Omental fat pad (tissue), 4 donors: ENCODE results near the gene ETNK2. TPM values are rescaled to one million over a fixed set of nuclear protein-coding genes. Genes with fewer than 3 reads are reported as not detected.
A peak's percentile ranks its signal among the peaks of the same experiment; 100 is the strongest.
"Not testable (repeated sequence)": the region's sequence is repeated elsewhere in the genome, so short reads cannot be mapped to it uniquely, and the experiment has no call there.

ENCODE experiments used
- ATAC-seq: fragments of 150-250 bp; one replicate; pipeline ENCODE4 v1.9.1; 2016; ENCODE audit warnings: mild to moderate bottlenecking, moderate library complexity; ENCODE audit not compliant: low FRiP score
- DNase-seq: peaks from one replicate; pipeline ENCODE4 v3.0.0-alpha.2; 2019; ENCODE audit warnings: low spot score
- total RNA-seq, 4 donors: library from RNA; depleted of rRNA; stranded (reverse); fragments of >200 nt; gene quantifications; one replicate each; pipeline ENCODE4 v1.1.0, GENCODE V29; 2016
- TF ChIP-seq, protein P1 (sequence below), 3 donors: fragments of 450-650 bp; IDR thresholded peaks; one replicate each; pipeline ENCODE4 v1.5.1; 2016 to 2017; ENCODE audit warnings: antibody characterized with exemption in 3 of 3, mild to moderate bottlenecking in 3 of 3, moderate library complexity in 2 of 3

Gene ETNK2
- total RNA-seq, 4 donors from 2014 or later, result 11.8 to 16.9 (median 13.3) TPM

DNA sequence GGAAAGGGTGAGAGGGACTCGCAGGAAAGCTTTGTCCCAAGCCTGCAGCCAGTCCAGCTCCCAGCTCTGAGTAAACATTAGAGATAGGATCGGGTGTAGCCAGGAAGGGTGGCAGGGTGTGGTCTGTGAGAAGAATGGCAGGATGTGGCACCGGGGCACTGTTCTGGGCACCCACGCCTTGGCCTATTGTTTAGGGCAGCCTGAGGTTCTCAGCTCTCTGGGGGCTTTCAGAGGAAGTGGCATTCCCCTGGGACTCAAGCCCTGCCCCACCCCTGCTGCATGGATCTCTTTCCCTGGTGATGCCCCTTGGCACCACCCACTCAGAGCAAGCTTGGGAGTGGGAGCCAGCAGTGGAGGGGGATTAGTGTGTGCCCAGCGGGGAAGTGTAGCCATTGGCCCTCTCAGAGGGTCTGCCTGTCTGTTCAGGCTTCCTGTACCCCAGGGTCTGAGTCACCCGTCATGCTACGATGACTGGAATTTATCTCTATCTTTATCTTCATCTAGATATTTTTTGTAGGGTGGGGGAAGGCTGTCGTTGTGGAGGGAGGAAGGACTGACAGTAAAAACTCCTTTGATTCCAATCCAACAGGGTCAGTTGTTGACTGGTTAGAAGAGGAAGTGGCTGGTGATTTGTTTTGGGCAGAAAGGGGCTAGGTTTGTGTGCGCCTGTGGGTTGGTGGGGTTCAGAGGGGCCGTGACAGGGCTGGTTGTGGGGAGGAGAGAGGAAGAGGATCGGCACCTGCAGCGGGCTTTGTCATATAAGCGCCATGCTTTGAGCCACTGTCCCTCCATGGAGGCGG, 47.3 kb downstream of the ETNK2 start:
- ATAC-seq, result no peak
- DNase-seq, result no peak
- TF ChIP-seq, protein P1, sequence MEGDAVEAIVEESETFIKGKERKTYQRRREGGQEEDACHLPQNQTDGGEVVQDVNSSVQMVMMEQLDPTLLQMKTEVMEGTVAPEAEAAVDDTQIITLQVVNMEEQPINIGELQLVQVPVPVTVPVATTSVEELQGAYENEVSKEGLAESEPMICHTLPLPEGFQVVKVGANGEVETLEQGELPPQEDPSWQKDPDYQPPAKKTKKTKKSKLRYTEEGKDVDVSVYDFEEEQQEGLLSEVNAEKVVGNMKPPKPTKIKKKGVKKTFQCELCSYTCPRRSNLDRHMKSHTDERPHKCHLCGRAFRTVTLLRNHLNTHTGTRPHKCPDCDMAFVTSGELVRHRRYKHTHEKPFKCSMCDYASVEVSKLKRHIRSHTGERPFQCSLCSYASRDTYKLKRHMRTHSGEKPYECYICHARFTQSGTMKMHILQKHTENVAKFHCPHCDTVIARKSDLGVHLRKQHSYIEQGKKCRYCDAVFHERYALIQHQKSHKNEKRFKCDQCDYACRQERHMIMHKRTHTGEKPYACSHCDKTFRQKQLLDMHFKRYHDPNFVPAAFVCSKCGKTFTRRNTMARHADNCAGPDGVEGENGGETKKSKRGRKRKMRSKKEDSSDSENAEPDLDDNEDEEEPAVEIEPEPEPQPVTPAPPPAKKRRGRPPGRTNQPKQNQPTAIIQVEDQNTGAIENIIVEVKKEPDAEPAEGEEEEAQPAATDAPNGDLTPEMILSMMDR (IDR thresholded peaks at IDR 0.05), result no peak

DNA sequence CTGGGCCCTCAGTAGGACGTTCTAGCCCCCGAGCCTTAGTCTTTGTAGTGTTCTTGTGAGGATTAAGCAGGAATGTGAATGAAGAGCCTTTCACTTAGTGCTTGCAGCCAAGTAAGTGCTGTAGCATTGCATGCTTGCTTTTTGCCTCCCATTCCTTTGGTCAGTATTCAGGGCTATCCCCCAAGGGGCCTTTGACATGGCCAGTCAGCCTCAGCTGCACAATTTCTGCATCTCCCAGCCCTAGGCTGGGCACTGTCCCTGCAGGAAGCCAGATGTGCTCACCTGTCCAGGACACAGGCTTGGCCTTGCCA, 48.5 kb downstream of the ETNK2 start:
- TF ChIP-seq, protein P1 (IDR thresholded peaks at IDR 0.05), result no peak
- no peak for ATAC-seq

DNA sequence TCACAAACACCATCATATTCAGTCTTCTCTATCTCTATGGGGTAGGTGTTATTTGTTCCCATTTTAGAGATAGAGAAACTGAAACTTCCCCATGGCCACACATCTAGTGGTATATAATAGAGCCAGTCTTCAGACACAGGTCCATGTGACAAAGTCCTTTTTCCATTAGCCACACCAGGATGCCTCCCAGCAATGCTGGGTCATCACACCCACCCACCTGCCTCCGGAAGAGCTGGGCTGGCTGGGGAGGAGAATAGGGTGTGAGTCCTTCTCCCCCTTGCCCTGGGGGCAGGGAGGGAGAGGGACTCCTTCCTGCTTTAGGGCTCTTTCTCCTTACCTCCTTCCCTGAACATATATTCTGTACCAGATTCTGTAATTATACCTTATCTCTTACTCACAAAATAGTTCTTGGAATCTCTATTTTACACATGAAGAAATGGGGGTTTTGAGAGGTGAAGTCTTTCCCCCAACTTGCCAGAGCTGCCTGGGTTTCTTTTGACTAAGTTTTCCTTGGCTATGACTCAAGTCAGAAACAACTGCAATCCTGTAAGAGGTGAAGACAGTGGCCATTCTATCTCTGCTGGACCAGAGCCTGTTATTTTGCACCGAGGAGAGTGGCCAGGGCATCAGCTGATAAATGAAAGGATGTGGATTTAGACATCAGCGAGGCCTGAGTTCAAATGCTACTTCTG, 49.0 kb downstream of the ETNK2 start:
- ATAC-seq (peak; percentile 30), DNase-seq (no peak)
- TF ChIP-seq, protein P1 (IDR thresholded peaks at IDR 0.05), result no peak

More for the DNA sequence above, 48.5 kb downstream of the ETNK2 start:
- DNase-seq, result no peak

DNA sequence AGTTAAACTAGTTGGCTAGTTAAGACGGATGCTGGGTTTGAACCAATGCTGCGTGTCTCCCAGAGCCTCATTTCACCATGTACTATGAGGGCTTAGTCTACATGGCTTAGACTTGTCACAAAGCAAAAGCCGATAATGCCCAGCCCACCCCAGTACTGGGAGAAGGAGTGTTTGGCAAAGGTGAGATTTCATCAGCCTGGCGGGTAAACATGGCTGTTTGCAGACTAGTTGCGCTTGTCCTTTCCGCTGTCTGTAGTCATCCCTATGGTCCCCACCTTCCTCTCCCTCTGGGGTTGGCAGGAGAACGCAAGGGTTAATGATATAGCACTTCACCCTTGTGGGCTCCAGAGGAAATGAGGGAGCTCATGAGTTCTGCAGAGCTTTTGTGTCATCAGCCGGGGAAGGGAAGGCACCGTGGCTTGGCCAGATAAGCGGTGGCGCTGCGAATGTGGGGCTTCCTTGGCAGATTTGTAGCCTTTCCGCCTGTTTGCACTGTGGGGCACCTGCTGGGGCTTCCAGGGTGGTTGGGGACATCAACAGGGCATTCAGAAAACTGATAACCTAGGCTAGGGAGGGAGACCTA, 49.7 kb downstream of the ETNK2 start:
- DNase-seq (no peak), ATAC-seq (no peak)
- TF ChIP-seq, protein P1 (IDR thresholded peaks at IDR 0.05), result no peak

DNA sequence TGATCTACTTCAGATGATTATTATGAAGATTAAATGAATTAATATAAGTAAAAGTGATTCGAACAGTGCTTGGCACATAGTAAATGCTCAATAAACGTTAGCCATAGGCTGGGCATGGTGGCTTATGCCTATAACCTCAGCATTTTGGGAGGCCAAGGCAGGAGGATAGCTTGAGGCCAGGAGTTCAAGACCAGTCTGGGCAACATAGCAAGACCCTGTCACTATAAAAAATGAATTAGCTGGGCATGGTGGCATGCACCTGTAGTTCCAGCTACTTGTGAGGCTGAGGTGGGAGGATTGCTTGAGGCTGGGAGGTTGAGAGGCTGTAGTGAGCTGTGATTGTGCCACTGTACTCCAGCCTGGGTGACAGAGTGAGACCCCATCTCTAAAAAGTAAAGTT, 52.1 kb downstream of the ETNK2 start:
- ATAC-seq, DNase-seq: not testable (repeated sequence)

DNA sequence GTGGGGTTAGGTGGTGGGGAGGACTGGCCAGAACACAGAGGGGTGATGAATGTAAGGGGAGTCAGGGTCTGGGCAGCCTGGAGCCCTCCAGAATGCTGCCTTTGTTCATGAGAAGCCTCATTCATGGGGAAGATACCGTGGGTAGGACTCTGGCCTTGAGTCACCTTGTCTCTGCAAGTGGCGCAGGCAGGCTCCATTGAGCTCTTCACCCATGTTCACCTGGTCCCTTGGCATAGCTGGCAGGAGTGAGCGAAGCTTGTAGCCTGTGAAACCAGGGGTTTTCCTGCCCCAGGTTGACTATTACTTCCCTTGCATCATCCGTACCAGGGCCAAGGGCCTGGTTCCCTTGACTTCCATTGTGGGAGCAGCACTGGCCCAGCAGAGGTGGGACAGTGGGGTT, 53.2 kb downstream of the ETNK2 start:
- DNase-seq, result no peak
- TF ChIP-seq, protein P1 (IDR thresholded peaks at IDR 0.05), result no peak
- ATAC-seq, result no peak

DNA sequence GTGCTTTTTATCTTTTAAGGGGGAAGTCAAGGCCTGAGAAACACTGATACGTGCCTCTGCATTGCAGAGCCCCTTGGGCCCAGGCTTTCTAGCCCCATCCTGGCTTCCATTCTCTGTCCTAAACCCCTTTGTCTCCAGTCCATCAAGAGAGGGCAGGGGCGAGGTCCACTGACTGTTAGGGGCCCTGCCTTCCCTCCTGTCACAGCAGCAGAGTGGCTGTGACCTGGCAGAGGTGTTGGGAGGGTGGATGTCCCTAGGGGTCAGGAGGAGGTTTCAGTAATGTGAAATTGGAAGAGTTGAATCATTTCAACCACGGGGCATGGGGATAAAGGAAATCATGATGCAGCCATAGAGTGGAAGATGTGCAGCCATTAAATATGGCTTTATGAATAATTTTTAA, 54.9 kb downstream of the ETNK2 start:
- ATAC-seq (no peak), DNase-seq (no peak)
- TF ChIP-seq, protein P1 (IDR thresholded peaks at IDR 0.05), result no peak
